Measurements from ENCODE around the gene SSPN. TPM values are rescaled to one million over a fixed set of nuclear protein-coding genes. Genes with fewer than 3 reads are reported as not detected.

SSPN gene
- 106 TPM for polyA plus RNA-seq (ENCODE audit: insufficient read length)

- DNase-seq (ENCODE audit: low read depth): no peak
Observed at GRCh38 chr12:26195250-26195640, at the start of gene SSPN. Gene SSPN, plus strand, starts transcription at chr12:26195573. Its CDS starts 100 bp downstream, at chr12:26195673.

- DNase-seq (ENCODE audit: low read depth): no peak
Observed at GRCh38 chr12:26148291-26148690, 47.1 kb upstream of the SSPN start.

GRCh38 chr12:26149968-26150500, 45.3 kb upstream of the SSPN start:
- DNase-seq (ENCODE audit: low read depth): no peak

GRCh38 chr12:26150736-26151450, 44.5 kb upstream of the SSPN start:
- peak; percentile 11 for DNase-seq (ENCODE audit: low read depth)

- DNase-seq (ENCODE audit: low read depth): no peak
Observed at GRCh38 chr12:26152507-26153102, 42.8 kb upstream of the SSPN start.

- no peak for DNase-seq (ENCODE audit: low read depth)
Observed at GRCh38 chr12:26153421-26154154, 41.8 kb upstream of the SSPN start.

GRCh38 chr12:26156201-26156871, 39.0 kb upstream of the SSPN start:
- no peak for DNase-seq (ENCODE audit: low read depth)

GRCh38 chr12:26157001-26157400, 38.4 kb upstream of the SSPN start:
- DNase-seq (ENCODE audit: low read depth): no peak

- no peak for DNase-seq (ENCODE audit: low read depth)
Observed at GRCh38 chr12:26158078-26158764, 37.2 kb upstream of the SSPN start.

- no peak for DNase-seq (ENCODE audit: low read depth)
Observed at GRCh38 chr12:26162174-26162573, 33.2 kb upstream of the SSPN start.

GRCh38 chr12:26162905-26163304, 32.5 kb upstream of the SSPN start:
- DNase-seq (ENCODE audit: low read depth): no peak

- no peak for DNase-seq (ENCODE audit: low read depth)
Observed at GRCh38 chr12:26164118-26164517, 31.3 kb upstream of the SSPN start.

- DNase-seq (ENCODE audit: low read depth): no peak
Observed at GRCh38 chr12:26172013-26172412, 23.4 kb upstream of the SSPN start.

- no peak for DNase-seq (ENCODE audit: low read depth)
Observed at GRCh38 chr12:26172539-26172938, 22.8 kb upstream of the SSPN start.

- no peak for DNase-seq (ENCODE audit: low read depth)
Observed at GRCh38 chr12:26172946-26173552, 22.3 kb upstream of the SSPN start.

GRCh38 chr12:26176725-26177124, 18.6 kb upstream of the SSPN start:
- DNase-seq (ENCODE audit: low read depth): no peak

- no peak for DNase-seq (ENCODE audit: low read depth)
Observed at GRCh38 chr12:26177283-26177682, 18.1 kb upstream of the SSPN start.

GRCh38 chr12:26179826-26180225, 15.5 kb upstream of the SSPN start:
- no peak for DNase-seq (ENCODE audit: low read depth)

- DNase-seq (ENCODE audit: low read depth): no peak
Observed at GRCh38 chr12:26182377-26182776, 13.0 kb upstream of the SSPN start.

- no peak for DNase-seq (ENCODE audit: low read depth)
Observed at GRCh38 chr12:26185532-26186320, 9.6 kb upstream of the SSPN start.
